Measurements from ENCODE around the gene PVRIG.
"Not testable (repeated sequence)": the region's sequence is repeated elsewhere in the genome, so short reads cannot be mapped to it uniquely, and the experiment has no call there.

PVRIG gene

GRCh38 chr7:100243385-100243784 lies 23.6 kb downstream of the PVRIG start:
- DNase-seq = peak; percentile 52

GRCh38 chr7:100244988-100245605 lies 25.3 kb downstream of the PVRIG start:
- DNase-seq = not testable (repeated sequence)

- not testable (repeated sequence) for DNase-seq
Measured at GRCh38 chr7:100246121-100246864, 26.5 kb downstream of the PVRIG start.

GRCh38 chr7:100246865-100247137 lies 27.1 kb downstream of the PVRIG start:
- not testable (repeated sequence) for DNase-seq

GRCh38 chr7:100247152-100247757 lies 27.5 kb downstream of the PVRIG start:
- DNase-seq = no peak

GRCh38 chr7:100248483-100248882 lies 28.7 kb downstream of the PVRIG start:
- no peak for DNase-seq

- no peak for DNase-seq
Measured at GRCh38 chr7:100257017-100257416, 37.3 kb downstream of the PVRIG start.

GRCh38 chr7:100259984-100260383 lies 40.2 kb downstream of the PVRIG start:
- DNase-seq = not testable (repeated sequence)

- not testable (repeated sequence) for DNase-seq
Measured at GRCh38 chr7:100262896-100263295, 43.1 kb downstream of the PVRIG start.

- DNase-seq = not testable (repeated sequence)
Measured at GRCh38 chr7:100264223-100264622, 44.5 kb downstream of the PVRIG start.

GRCh38 chr7:100264669-100265165 lies 45.0 kb downstream of the PVRIG start:
- DNase-seq = not testable (repeated sequence)

- not testable (repeated sequence) for DNase-seq
Measured at GRCh38 chr7:100265851-100266250, 46.1 kb downstream of the PVRIG start.

GRCh38 chr7:100266576-100267354 lies 47.0 kb downstream of the PVRIG start:
- no peak for DNase-seq

- DNase-seq = no peak
Measured at GRCh38 chr7:100267648-100268047, 47.9 kb downstream of the PVRIG start.

GRCh38 chr7:100268882-100269281 lies 49.1 kb downstream of the PVRIG start:
- DNase-seq = not testable (repeated sequence)

- DNase-seq = not testable (repeated sequence)
Measured at GRCh38 chr7:100269306-100270045, 49.7 kb downstream of the PVRIG start.

- DNase-seq = not testable (repeated sequence)
Measured at GRCh38 chr7:100270046-100270918, 50.5 kb downstream of the PVRIG start.
